Measurements from ENCODE around the gene RIPPLY1. TPM values are rescaled to one million over a fixed set of nuclear protein-coding genes. Genes with fewer than 3 reads are reported as not detected.

RIPPLY1 gene
- total and polyA plus RNA-seq, 8 donors, result not detected

GRCh38 chrX:106862972-106863688, 40.0 kb downstream of the RIPPLY1 start:
- TF ChIP-seq POLR2A (IDR thresholded peaks at IDR 0.05) (no peak), POLR2AphosphoS5 (IDR thresholded peaks at IDR 0.05) (no peak), CTCF (IDR thresholded peaks at IDR 0.05) (peak in 1 of 7 experiments; percentile 18), EP300 (IDR thresholded peaks at IDR 0.05) (no peak)

More at GRCh38 chrX:106862972-106863688, 40.0 kb downstream of the RIPPLY1 start:
- no peaks in the 10 kb centered on the region for H3K27me3 ChIP-seq
- no peaks in the 10 kb centered on the region for H3K4me1 ChIP-seq
- 51 to 86% (median 68%) methylated on average over 3 to 13 of the region's 13 CpGs for WGBS, 5 donors
- H3K27ac ChIP-seq, result no peak overlapping the region
- H3K36me3 ChIP-seq, result peaks cover 0 to 3% (median 0%) of the 10 kb centered on the region in 4 donors
- H3K4me3 ChIP-seq, result no peak overlapping the region
- intact Hi-C loops (cut with DNase I; ENCODE audit: low total_unique reads), result no loop called here
- H3K9me3 ChIP-seq, result peaks cover 0 to 13% (median 6%) of the 10 kb centered on the region in 4 donors
- DNase-seq, result peak; percentile 34 to 35

Other genes with a start within 250 kb of the RIPPLY1 start
- 10 to 100 TPM in 3 of 5 donors, 1 to 10 TPM in 2; 4.1 to 78.6 (median 14.1) TPM for gene RNF128, start 176.6 kb downstream of the RIPPLY1 start, total RNA-seq
- gene RNF128, start 176.6 kb downstream of the RIPPLY1 start, polyA plus RNA-seq, result 10 to 100 TPM in 1 of 3 donors, 1 to 10 TPM in 2; 6.4 to 17.2 (median 7.5) TPM
- gene TBC1D8B, start 100.7 kb downstream of the RIPPLY1 start, total RNA-seq, result 100 to 1,000 TPM in 1 of 5 donors, 10 to 100 TPM in 2, 1 to 10 TPM in 2; 7.7 to 117 (median 19.6) TPM
- 1 to 10 TPM; 2.1 to 3.3 (median 3.2) TPM for gene TBC1D8B, start 100.7 kb downstream of the RIPPLY1 start, polyA plus RNA-seq
- gene CLDN2, start 17.1 kb upstream of the RIPPLY1 start, total RNA-seq, result 1 to 10 TPM in 1 of 5 donors, not detected in 4; 2.4 TPM
- 1 to 10 TPM in 2 of 3 donors, under 1 TPM in 1; 0.31 to 3.5 (median 2.5) TPM for gene CLDN2, start 17.1 kb upstream of the RIPPLY1 start, polyA plus RNA-seq
- gene MORC4, start 96.9 kb upstream of the RIPPLY1 start, total RNA-seq, result 10 to 100 TPM in 3 of 5 donors, 1 to 10 TPM in 2; 1.3 to 33.8 (median 11.0) TPM
- gene MORC4, start 96.9 kb upstream of the RIPPLY1 start, polyA plus RNA-seq, result 1 to 10 TPM; 4.7 to 7.9 (median 5.3) TPM
- 10 to 100 TPM in 4 of 5 donors, 1 to 10 TPM in 1; 9.0 to 77.6 (median 21.0) TPM for gene RBM41, start 215.5 kb upstream of the RIPPLY1 start, total RNA-seq
- 1 to 10 TPM; 3.3 to 7.6 (median 5.3) TPM for gene RBM41, start 215.5 kb upstream of the RIPPLY1 start, polyA plus RNA-seq

All from stomach (tissue), 9 donors.